HCT116 (cell line): ENCODE results near the gene LRBA. TPM values are rescaled to one million over a fixed set of nuclear protein-coding genes. Genes with fewer than 3 reads are reported as not detected.
"Not testable (repeated sequence)": the region's sequence is repeated elsewhere in the genome, so short reads cannot be mapped to it uniquely, and the experiment has no call there.

Experiments used
- ATAC-seq: fragments of 200-7000 bp; cut with Tn5 transposase; 2 replicates; pipeline ENCODE4 v1.9.1; 2020; ENCODE audit warnings: mild to moderate bottlenecking, moderate library complexity
- BruUV-seq: library from RNA; stranded (reverse); fragments of 400-500 nt; replicated peaks from 2 replicates; lab custom pipeline; 2021; lab: Mats Ljungman, UMichigan
- CTCF ChIA-PET: fragments of 300-600 bp; sonication (Branson Sonifier 250); formaldehyde crosslinking; loops from one replicate; lab custom pipeline; 2021; ENCODE audit warnings: antibody characterized with exemption; lab: Charles Lee
- POLR2A ChIA-PET: fragments of 300-600, 350-600 bp; sonication (Branson Sonifier 250); formaldehyde crosslinking; loops from one replicate; lab custom pipeline; 2021; ENCODE audit warnings: antibody characterized with exemption; lab: Charles Lee
- RAD21 ChIA-PET, 2 experiments: fragments of 300-600 bp; sonication (Branson Sonifier 250); formaldehyde crosslinking; loops; one replicate each; lab custom pipeline; 2023; ENCODE audit warnings: low total read pairs in 2 of 2; ENCODE audit not compliant: uncharacterized antibody in 2 of 2, unreplicated experiment in 2 of 2, low non-redundant PET in 1 of 2; lab: Charles Lee
- DNase-seq: peaks from one replicate; pipeline ENCODE4 v3.0.0-alpha.2; 2010; ENCODE audit warnings: low read depth, low spot score
- H2AFZ ChIP-seq: fragments of 200-600 bp; shearing (Covaris generic), sonication (generic); 2 replicates; pipeline ENCODE4 v1.6.1; 2017; ENCODE audit warnings: low read depth, mixed run types, mixed read lengths, antibody characterized with exemption, low read length; ENCODE audit not compliant: poor library complexity, severe bottlenecking
- H3K27ac ChIP-seq: 2 replicates; pipeline ENCODE4 v1.5.1; 2012; ENCODE audit warnings: low read depth, low read length
- H3K27me3 ChIP-seq: fragments of 200-600 bp; sonication (generic); 2 replicates; pipeline ENCODE4 v1.6.1; 2016; ENCODE audit warnings: mixed run types, low read length, mixed read lengths; ENCODE audit not compliant: insufficient read depth
- H3K36me3 ChIP-seq, 2 experiments: fragments of 200-500 bp in 1 of 2; fragments of 200-600 bp in 1 of 2; sonication (Bioruptor generic) in 1 of 2; sonication (generic) in 1 of 2; 2 replicates each; pipeline versions ENCODE4 v1.5.1 to v1.6.1; 2014 to 2016; ENCODE audit warnings: low read length in 2 of 2, inconsistent platforms in 1 of 2, mixed read lengths in 1 of 2, mixed run types in 1 of 2; ENCODE audit not compliant: insufficient read depth in 2 of 2, control insufficient read depth in 1 of 2
- H3K4me1 ChIP-seq, 2 experiments: fragments of 200-600 bp in 1 of 2; sonication (generic) in 1 of 2; 2 replicates each; pipeline versions ENCODE4 v1.5.1 to v1.6.1; 2012 to 2017; ENCODE audit warnings: low read length in 2 of 2, inconsistent platforms in 1 of 2, mild to moderate bottlenecking in 1 of 2, mixed read lengths in 1 of 2, mixed run types in 1 of 2, moderate library complexity in 1 of 2; ENCODE audit not compliant: insufficient read depth in 2 of 2, control insufficient read depth in 1 of 2
- H3K4me2 ChIP-seq: fragments of 200-600 bp; sonication (generic); 2 replicates; pipeline ENCODE4 v1.6.1; 2017; ENCODE audit warnings: mixed run types, low read length, mixed read lengths
- H3K4me3 ChIP-seq, 2 experiments: fragments of 200-600 bp in 1 of 2; sonication (generic) in 1 of 2; replicated peaks in 1 of 2; 2 replicates each; pipeline ENCODE4 v1.5.1; 2011 to 2016; ENCODE audit warnings: low read length in 2 of 2, control low read depth in 1 of 2, low read depth in 1 of 2, mild to moderate bottlenecking in 1 of 2, mixed read lengths in 1 of 2, mixed run types in 1 of 2
- H3K79me2 ChIP-seq: fragments of 200-600 bp; sonication (generic); 2 replicates; pipeline ENCODE4 v1.6.1; 2017; ENCODE audit warnings: mild to moderate bottlenecking, mixed run types, low read length, moderate library complexity, mixed read lengths; ENCODE audit not compliant: insufficient read depth
- H3K9ac ChIP-seq: fragments of 200-600 bp; sonication (generic); 2 replicates; pipeline ENCODE4 v1.6.1; 2016; ENCODE audit warnings: low read length, mixed read lengths
- H3K9me2 ChIP-seq: fragments of 200-600 bp; sonication (generic), shearing (Covaris generic); 2 replicates; pipeline ENCODE4 v1.6.1; 2017; ENCODE audit warnings: mixed run types, mild to moderate bottlenecking, moderate library complexity; ENCODE audit not compliant: insufficient read depth
- H3K9me3 ChIP-seq, 2 experiments: fragments of 200-500 bp in 1 of 2; fragments of 200-600 bp in 1 of 2; sonication (Bioruptor generic) in 1 of 2; sonication (generic) in 1 of 2; 2 replicates each; pipeline ENCODE4 v1.6.1; 2014 to 2017; ENCODE audit warnings: low read length in 2 of 2, mixed read lengths in 2 of 2, inconsistent platforms in 1 of 2, low read depth in 1 of 2, mild to moderate bottlenecking in 1 of 2, mixed run types in 1 of 2, moderate library complexity in 1 of 2; ENCODE audit not compliant: control insufficient read depth in 1 of 2, insufficient read depth in 1 of 2
- H4K20me1 ChIP-seq: fragments of 200-600 bp; sonication (generic), shearing (Covaris generic); 2 replicates; pipeline ENCODE4 v1.6.1; 2017; ENCODE audit warnings: mixed run types, mild to moderate bottlenecking, moderate library complexity; ENCODE audit not compliant: insufficient read depth
- CBX3 ChIP-seq: IDR thresholded peaks from 2 replicates; pipeline ENCODE4 v1.6.1; 2012; ENCODE audit warnings: low read depth
- CEBPB ChIP-seq: IDR thresholded peaks from 2 replicates; pipeline ENCODE4 v1.6.1; 2012; ENCODE audit warnings: low read depth
- ELF1 ChIP-seq: IDR thresholded peaks from 2 replicates; pipeline ENCODE4 v1.6.1; 2012; ENCODE audit warnings: low read depth, borderline replicate concordance
- EZH2 ChIP-seq: fragments of 200-600 bp; sonication (generic); IDR thresholded peaks from 2 replicates; pipeline ENCODE4 v1.6.1; 2017; ENCODE audit warnings: antibody characterized with exemption, mixed run types
- FOSL1 ChIP-seq: IDR thresholded peaks from 2 replicates; pipeline ENCODE4 v1.6.1; 2012; ENCODE audit warnings: low read depth
- POLR2A ChIP-seq: IDR thresholded peaks from 2 replicates; pipeline ENCODE4 v1.7.0; 2011; ENCODE audit warnings: borderline replicate concordance; ENCODE audit not compliant: insufficient read depth, insufficient read length; ENCODE audit errors: extremely low read depth
- POLR2AphosphoS5 ChIP-seq: IDR thresholded peaks from 2 replicates; pipeline ENCODE4 v1.6.1; 2011; ENCODE audit warnings: mild to moderate bottlenecking, low read depth, low read length, moderate library complexity
- REST ChIP-seq: IDR thresholded peaks from 2 replicates; pipeline ENCODE4 v1.6.1; 2012; ENCODE audit warnings: low read depth
- SIN3A ChIP-seq: IDR thresholded peaks from 2 replicates; pipeline ENCODE4 v1.6.1; 2012; ENCODE audit warnings: low read depth
- SP1 ChIP-seq: IDR thresholded peaks from 2 replicates; pipeline ENCODE4 v1.6.1; 2012; ENCODE audit warnings: low read depth
- SRF ChIP-seq: IDR thresholded peaks from 2 replicates; pipeline ENCODE4 v1.6.1; 2012; ENCODE audit warnings: low read depth
- TCF7L2 ChIP-seq: IDR thresholded peaks from 2 replicates; pipeline ENCODE4 v1.7.0; 2011; ENCODE audit warnings: borderline replicate concordance, inconsistent platforms; ENCODE audit not compliant: insufficient read depth, insufficient read length; ENCODE audit errors: extremely low read depth
- YY1 ChIP-seq: IDR thresholded peaks from 2 replicates; pipeline ENCODE4 v1.6.1; 2011; ENCODE audit warnings: low read length, low read depth, moderate library complexity, mild to moderate bottlenecking; ENCODE audit not compliant: insufficient replicate concordance; ENCODE audit errors: extremely low read depth
- ZBTB33 ChIP-seq: IDR thresholded peaks from 2 replicates; pipeline ENCODE4 v1.6.1; 2011; ENCODE audit warnings: mild to moderate bottlenecking, low read length, moderate library complexity; ENCODE audit not compliant: insufficient replicate concordance; ENCODE audit errors: extremely low read depth
- intact Hi-C: fragments of 100-400 bp; cut with micrococcal nuclease; formaldehyde crosslinking; loops from 2 replicates; pipeline ENCODE4 v1.10.0; 2022
- total RNA-seq: library from RNA; stranded (reverse); gene quantifications from one replicate; pipeline ENCODE4 v1.2.1, GENCODE V29; 2021; ENCODE audit not compliant: unreplicated experiment
- TF ChIP-seq, protein P1 (sequence below): IDR thresholded peaks from 2 replicates; pipeline ENCODE4 v1.6.1; 2012

LRBA gene
- total RNA-seq, 1 experiment from 2014 or later: 79.8 TPM

DNA sequence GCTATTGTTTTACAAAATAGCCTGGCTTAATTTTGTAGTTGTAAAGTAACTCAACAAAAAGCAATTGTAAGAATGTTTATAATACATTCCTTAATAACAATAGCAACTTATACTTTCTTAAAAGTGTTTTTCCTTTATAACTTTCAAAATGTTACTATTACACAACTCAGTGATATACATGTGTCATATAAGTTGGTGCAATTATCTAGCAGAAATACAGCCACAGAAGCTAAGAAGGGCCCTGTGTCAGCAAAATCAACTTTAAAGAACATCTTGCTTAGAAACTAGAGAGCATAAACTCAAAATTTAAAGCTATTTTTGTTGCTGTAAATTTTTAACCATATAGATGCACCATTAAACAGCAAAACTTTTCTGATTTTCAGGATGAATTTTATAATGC, 474.5 kb downstream of the LRBA start:
- Histone ChIP-seq H3K4me3 (no peak overlapping the region), H3K9ac (no peak overlapping the region), H3K4me2 (no peak overlapping the region), H3K27ac (no peak overlapping the region), H3K27me3 (no peaks in the 10 kb centered on the region), H3K9me2 (no peaks in the 10 kb centered on the region), H3K4me1 (no peaks in the 10 kb centered on the region), H3K9me3 (no peaks in the 10 kb centered on the region), H2AFZ (no peak overlapping the region), H3K36me3 (no peaks in the 10 kb centered on the region), H3K79me2 (no peaks in the 10 kb centered on the region), H4K20me1 (no peaks in the 10 kb centered on the region; the same call in 1 of the 2 replicates)
- POLR2A ChIA-PET: no interaction called here
- BruUV-seq: no TSS peak
- TF ChIP-seq SIN3A (no peak), CEBPB (no peak), ELF1 (no peak), REST (no peak), TCF7L2 (no peak), SP1 (no peak), SRF (no peak), CBX3 (no peak), POLR2A (no peak), EZH2 (no peak), POLR2AphosphoS5 (no peak), FOSL1 (no peak), ZBTB33 (no peak), YY1 (no peak)
- TF ChIP-seq, protein P1, sequence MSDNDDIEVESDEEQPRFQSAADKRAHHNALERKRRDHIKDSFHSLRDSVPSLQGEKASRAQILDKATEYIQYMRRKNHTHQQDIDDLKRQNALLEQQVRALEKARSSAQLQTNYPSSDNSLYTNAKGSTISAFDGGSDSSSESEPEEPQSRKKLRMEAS: no peak
- CTCF ChIA-PET: no interaction called here
- no peak for DNase-seq
- intact Hi-C loops: no loop called here
- RAD21 ChIA-PET: no interaction called here
- no peak for ATAC-seq

DNA sequence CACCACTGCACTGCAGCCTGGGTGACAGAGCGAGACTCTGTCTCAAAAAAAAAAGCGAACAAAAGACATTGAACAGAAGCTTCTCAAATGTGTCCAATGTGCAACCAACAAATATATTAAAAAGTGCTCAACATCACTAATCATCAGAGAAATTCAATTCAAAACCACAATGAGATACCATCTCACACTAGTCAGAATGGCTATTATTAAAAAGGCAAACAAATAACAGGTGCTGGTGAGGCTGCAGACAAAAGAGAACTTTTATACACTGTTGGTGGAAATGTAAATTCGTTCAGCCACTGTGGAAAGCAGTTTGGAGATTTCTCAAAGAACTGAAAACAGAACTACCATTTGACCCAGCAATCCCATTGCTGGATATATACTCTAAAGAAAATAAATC, 477.2 kb downstream of the LRBA start:
- ATAC-seq, H3K4me1 ChIP-seq, H3K27ac ChIP-seq, intact Hi-C loops, CTCF ChIA-PET, H3K4me3 ChIP-seq, H2AFZ ChIP-seq, BruUV-seq, RAD21 ChIA-PET, DNase-seq, H3K9ac ChIP-seq, H3K9me2 ChIP-seq, H3K4me2 ChIP-seq, H3K27me3 ChIP-seq, H3K36me3 ChIP-seq, H3K9me3 ChIP-seq, H3K79me2 ChIP-seq, H4K20me1 ChIP-seq, POLR2A ChIA-PET: not testable (repeated sequence)
